GM21717 (cell line): ENCODE data around the gene MAP2K5.

Experiments
- ATAC-seq: cut with Tn5 transposase; IDR thresholded peaks from one replicate; pipeline ENCODE4 v1.9.1; 2021; ENCODE audit warnings: mild to moderate bottlenecking, moderate library complexity; ENCODE audit not compliant: unreplicated experiment

MAP2K5 gene

GRCh38 chr15:67521029-67521782 lies 21.3 kb upstream of the MAP2K5 start, which contains the start of gene C15orf61:
Gene C15orf61, plus strand, starts transcription at chr15:67521131. Its CDS starts 118 bp downstream, at chr15:67521249.
- ATAC-seq, result peak; percentile 63

- no peak for ATAC-seq
Measured at GRCh38 chr15:67521783-67522568, 20.5 kb upstream of the MAP2K5 start.

- no peak for ATAC-seq
Measured at GRCh38 chr15:67523330-67523729, 19.2 kb upstream of the MAP2K5 start.

- ATAC-seq, result no peak
Measured at GRCh38 chr15:67524235-67524634, 18.3 kb upstream of the MAP2K5 start.

- no peak for ATAC-seq
Measured at GRCh38 chr15:67528513-67528912, 14.0 kb upstream of the MAP2K5 start.

GRCh38 chr15:67531379-67531914 lies 11.1 kb upstream of the MAP2K5 start:
- ATAC-seq, result no peak

- no peak for ATAC-seq
Measured at GRCh38 chr15:67533873-67534272, 8.6 kb upstream of the MAP2K5 start.

- ATAC-seq, result no peak
Measured at GRCh38 chr15:67534360-67534759, 8.1 kb upstream of the MAP2K5 start.

GRCh38 chr15:67537771-67538170 lies 4.7 kb upstream of the MAP2K5 start:
- no peak for ATAC-seq

- no peak for ATAC-seq
Measured at GRCh38 chr15:67543348-67543718, 830 bp downstream of the MAP2K5 start.

- ATAC-seq, result no peak
Measured at GRCh38 chr15:67544475-67544874, 2.0 kb downstream of the MAP2K5 start.

- ATAC-seq, result no peak
Measured at GRCh38 chr15:67545864-67546263, 3.4 kb downstream of the MAP2K5 start.

- ATAC-seq, result no peak
Measured at GRCh38 chr15:67547064-67547463, 4.6 kb downstream of the MAP2K5 start.

- no peak for ATAC-seq
Measured at GRCh38 chr15:67547836-67548235, 5.3 kb downstream of the MAP2K5 start.

GRCh38 chr15:67548236-67548852 lies 5.8 kb downstream of the MAP2K5 start:
- no peak for ATAC-seq

- no peak for ATAC-seq
Measured at GRCh38 chr15:67548862-67549651, 6.6 kb downstream of the MAP2K5 start.

- no peak for ATAC-seq
Measured at GRCh38 chr15:67549736-67550135, 7.2 kb downstream of the MAP2K5 start.

GRCh38 chr15:67550522-67550921 lies 8.0 kb downstream of the MAP2K5 start:
- no peak for ATAC-seq

- ATAC-seq, result no peak
Measured at GRCh38 chr15:67551207-67551743, 8.8 kb downstream of the MAP2K5 start.

GRCh38 chr15:67554580-67554979 lies 12.1 kb downstream of the MAP2K5 start:
- ATAC-seq, result no peak
